HG03097 (cell line): Measurements from ENCODE around the gene AEBP1.

Experiments
- ATAC-seq: cut with Tn5 transposase; IDR thresholded peaks from one replicate; pipeline ENCODE4 v1.9.1; 2021; ENCODE audit not compliant: unreplicated experiment, low FRiP score

The AEBP1 gene

GRCh38 chr7:44066494-44067063 lies 37.6 kb upstream of the AEBP1 start:
- no peak for ATAC-seq

- ATAC-seq, result no peak
Measured at GRCh38 chr7:44067064-44067951, 36.8 kb upstream of the AEBP1 start.

DNA sequence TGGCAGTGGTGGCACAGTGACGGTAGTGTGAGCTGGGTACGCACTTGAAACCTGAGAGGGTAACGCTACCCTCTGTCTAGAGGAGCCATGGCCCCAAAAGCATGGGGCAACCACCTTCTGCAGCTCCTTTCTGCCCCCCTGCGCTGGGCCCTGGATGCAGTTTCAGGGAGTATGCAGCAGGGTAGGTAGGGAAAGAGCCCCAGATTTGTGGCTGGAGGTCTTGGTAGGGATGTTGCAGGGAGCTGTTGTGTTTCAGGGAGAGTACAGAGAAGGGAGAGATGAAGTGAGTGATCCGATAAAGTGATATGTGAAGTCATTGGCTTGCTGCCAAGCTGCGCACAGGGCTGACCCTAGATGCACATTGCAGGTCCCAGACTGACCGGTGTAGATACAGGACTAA lies 36.1 kb upstream of the AEBP1 start:
- no peak for ATAC-seq

GRCh38 chr7:44071726-44072363 lies 32.3 kb upstream of the AEBP1 start:
- no peak for ATAC-seq

- no peak for ATAC-seq
Measured at GRCh38 chr7:44072364-44073231, 31.5 kb upstream of the AEBP1 start.

DNA sequence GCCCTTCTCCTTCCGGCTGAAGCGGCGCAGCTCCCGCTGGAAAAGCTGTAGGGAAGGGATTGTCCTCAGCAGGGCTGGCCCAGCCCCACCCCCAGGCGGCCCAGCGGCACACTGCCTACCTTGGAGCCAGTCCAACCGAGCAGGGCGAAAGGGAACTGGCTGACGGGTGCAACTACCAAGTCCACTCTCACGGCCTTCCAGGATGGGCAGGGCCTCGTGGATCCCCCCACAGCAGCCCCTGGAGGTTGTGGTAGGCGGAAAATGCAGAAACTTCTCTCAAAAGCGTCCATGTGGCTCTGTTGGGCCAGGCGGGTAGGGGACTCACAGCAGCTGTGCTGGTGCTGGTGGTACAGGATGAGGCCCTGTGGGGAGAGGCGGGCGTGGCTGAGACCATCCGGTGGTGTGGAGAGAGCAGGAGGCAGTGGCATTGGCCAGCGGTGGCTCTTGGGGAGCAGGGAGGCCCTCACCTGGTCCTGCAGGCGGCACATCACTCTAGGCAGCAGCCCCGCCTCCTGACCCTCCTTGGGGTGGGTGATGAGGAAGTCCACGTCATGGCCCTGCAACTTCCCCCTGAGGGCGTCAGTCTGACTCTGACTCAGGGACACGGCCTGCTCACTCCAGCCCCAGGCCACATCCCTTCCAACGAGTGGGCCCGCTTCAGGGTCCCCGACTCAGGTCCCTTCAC lies 30.3 kb upstream of the AEBP1 start:
- no peak for ATAC-seq

DNA sequence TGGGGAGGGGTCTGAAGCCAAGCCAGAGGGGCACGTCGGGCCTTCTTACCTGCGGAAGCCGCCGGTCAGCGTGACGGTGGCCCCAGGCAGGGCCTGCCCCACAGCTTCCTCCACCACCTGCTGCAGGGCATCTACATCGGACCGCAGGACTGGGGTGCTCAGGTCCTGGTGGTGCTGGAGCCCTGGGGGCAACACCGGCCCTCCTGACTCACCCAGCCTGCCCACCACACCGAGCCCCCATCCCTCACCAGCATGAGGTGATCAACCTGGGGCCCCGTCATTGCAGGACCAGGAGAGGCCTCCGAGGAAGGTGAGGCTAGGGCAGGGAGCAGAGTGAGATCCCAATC lies 29.8 kb upstream of the AEBP1 start:
- ATAC-seq, result no peak

DNA sequence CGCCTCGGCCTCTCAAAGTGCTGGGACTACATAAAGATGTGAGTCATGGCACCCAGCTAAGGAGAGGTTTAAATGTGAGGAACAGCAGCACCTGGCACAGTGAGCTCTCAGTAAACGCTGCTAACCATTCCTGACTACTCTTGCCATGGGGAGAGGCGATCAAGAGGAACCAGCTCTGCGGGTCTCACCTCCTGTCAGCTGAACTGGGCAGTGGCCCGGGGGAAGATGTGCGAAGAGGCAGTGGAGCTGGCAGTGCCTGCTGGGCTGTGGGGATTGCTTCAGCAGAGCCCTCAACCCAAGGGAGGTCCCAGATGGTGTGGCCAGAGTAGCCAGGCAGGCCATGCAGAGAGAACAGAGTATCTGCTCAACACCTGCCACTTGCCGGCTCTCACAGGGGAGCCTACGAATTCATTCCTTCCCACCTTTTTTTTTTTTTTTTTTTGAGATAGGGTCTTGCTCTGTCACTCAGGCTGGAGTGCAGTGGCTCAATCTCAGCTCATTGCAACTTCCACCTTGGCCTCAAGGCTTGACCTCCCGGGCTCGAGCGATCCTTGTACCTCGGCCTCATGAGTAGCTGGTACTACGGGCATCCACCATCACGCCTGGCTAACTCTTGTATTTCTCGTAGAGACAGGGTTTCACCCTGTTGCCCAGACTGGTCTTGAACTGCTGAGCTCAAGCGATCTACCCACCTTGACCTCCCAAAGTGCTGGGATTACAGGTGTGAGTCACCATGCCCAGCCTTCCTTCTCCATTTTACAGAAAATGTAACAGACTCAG lies 28.7 kb upstream of the AEBP1 start:
- no peak for ATAC-seq

- no peak for ATAC-seq
Measured at GRCh38 chr7:44076101-44076895, 27.8 kb upstream of the AEBP1 start.

GRCh38 chr7:44077061-44077460 lies 27.1 kb upstream of the AEBP1 start:
- no peak for ATAC-seq

- ATAC-seq, result no peak
Measured at GRCh38 chr7:44077681-44078091, 26.5 kb upstream of the AEBP1 start.

GRCh38 chr7:44078521-44078920 lies 25.6 kb upstream of the AEBP1 start:
- ATAC-seq, result no peak

DNA sequence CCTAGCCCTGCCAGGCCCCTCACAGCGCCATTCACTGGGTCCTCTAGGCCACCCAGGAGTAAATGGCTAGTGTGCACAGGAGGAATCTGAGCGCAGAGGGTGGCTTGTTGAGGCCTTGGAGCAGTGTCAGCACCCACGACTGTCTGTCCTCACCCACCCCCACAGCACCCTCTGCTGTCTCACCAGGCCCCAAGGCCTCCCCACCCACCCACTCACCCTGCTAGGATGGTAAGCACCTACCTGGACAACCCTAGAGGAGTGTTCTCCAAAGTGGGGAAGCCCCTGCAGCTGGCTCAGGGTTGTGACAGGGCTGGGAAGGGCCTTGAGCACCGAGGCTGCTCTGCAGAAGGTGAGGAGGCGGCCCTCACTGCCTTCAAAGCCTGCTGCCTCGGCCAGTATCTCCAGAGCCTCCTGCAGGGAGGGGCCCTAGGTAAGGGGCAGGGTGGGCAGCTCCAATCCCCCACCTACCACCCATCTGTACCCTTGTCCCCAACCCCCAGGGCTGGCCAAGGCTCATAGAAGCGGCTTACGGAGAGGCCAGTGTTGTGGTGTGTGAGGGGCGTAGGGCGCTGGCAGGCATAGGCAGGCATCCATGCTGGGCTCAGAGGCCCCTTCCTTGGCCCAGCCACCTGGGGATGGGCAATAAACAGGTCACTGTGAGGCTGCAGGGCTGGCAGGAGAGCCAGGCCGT lies 24.7 kb upstream of the AEBP1 start:
- ATAC-seq, result no peak

DNA sequence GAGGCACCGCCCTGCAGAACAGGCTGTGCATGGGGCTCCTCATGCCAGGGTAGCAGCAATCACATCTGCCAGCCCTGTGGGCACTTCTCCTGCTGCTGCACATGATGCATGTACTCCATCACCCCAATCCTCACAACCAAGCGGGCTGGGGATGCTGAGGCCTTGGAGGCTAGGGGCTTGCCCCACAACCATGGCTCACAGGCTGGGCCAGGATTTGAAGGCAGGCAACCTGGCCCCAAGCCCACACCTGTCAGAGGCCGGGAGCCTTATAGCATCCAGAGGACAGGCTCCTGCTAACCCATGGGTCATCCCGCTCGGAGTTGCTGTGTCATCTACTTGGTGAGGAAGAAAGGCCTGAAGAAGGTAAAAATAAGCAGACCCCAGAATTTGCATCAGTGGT lies 24.0 kb upstream of the AEBP1 start:
- ATAC-seq, result no peak

DNA sequence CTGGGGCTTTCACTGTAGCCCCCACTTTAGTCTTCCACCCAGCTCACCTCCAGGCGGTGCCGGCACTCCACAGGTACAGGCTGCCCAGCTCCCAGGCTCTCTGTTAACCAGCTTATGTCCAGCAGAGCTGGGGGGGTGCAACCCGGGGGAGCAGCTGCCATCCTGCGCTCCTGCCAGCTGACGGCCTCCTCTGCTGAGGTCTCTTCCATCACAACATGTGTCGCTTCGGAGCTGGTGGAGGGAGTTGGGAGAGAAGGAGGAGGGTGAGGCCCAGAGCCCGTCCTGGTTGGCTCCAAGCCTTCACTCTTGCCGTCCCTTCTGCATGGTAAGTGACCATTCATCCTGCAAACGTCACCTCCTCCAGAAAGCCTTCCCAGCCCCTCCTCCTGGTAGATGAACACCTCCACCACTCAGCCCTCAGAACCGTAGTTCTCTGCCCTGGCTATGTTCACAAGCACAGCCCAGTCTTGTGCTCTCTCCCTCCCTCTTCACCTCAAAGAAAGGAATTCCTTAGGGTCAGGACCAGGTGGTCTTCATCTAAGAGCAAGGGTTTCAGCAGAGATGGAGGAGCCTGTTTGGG lies 23.4 kb upstream of the AEBP1 start:
- no peak for ATAC-seq

DNA sequence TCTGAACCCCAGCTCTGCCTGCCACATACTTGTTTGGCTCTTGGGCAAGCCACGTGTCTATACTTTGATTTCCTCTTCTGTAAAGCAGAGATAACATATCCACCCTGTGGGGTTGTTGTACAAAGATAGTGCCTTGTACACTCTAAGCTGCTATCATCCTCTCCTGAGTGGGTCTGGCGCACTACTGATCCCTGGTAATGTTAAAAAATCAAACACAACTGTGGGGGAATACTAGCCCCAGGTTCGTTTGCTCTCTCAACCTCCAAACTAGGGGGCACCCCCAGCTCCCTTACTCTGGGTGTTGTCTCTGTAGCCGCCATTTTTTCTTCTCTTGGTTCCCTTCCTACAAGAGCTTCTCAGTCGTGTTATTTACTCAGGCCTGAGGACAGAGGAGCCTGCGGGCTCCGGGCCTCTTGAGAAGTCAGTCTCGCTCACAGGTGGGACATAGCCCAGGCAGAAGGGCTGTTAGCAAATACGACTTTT lies 22.8 kb upstream of the AEBP1 start:
- no peak for ATAC-seq

DNA sequence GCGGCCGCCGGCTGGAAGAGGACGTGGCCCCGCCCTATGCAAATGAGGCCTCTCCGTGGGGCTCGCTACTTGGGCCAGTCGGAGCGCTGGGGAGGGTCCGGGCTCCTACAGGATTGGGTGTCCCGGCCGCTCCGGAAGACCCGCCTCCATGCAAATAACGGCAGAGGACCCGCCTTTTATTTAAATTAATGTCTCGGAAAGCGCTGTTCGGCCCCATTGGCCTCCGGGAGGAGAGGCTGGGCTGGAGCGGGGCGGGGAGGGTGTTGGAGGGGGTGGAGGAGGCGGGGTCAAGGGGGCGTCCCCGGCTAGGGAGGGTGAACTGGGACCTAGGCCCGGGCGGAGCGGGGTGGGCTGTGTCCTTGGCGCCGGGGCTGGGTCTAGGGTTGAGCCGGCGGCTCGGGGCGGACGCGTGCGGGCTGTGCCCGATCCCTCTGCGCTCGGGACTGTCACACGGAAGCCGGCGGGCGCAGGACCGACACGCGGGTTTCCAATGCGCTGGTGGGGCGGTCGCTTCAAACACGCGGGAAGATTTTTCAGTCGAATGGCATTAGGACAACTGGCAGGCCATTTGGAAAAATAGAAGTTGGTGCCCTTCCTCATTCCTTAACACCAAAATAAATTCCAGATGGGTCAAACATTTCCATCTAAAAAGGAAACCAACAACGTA lies 21.5 kb upstream of the AEBP1 start:
- ATAC-seq, result peak; percentile 81
